GM23338 (cell line): ENCODE data around the gene P2RX7.

ENCODE experiments used
- CREB1 ChIP-seq: fragments of 250-450 bp; sonication (Bioruptor Pico); IDR thresholded peaks from 2 replicates; pipeline ENCODE4 v1.5.0; 2020; ENCODE audit warnings: low read depth, mild to moderate bottlenecking, moderate library complexity
- CTCF ChIP-seq, 2 experiments: fragments of 200-600 bp in 1 of 2; sonication (generic) in 1 of 2; conservative IDR thresholded peaks; 2 replicates each; pipeline versions ENCODE4 v1.5.1 to v1.6.1; 2016 to 2017; ENCODE audit warnings: antibody characterized with exemption in 2 of 2, low read depth in 2 of 2, mild to moderate bottlenecking in 2 of 2, moderate library complexity in 1 of 2
- EZH2 ChIP-seq: fragments of 200-600 bp; sonication (generic); IDR thresholded peaks from one replicate; pipeline ENCODE4 v1.8.0; 2017; ENCODE audit warnings: antibody characterized with exemption, mild to moderate bottlenecking, low read depth; ENCODE audit not compliant: unreplicated experiment
- EZH2phosphoT487 ChIP-seq: fragments of 200-600 bp; sonication (generic); IDR thresholded peaks from one replicate; pipeline ENCODE4 v1.8.1; 2018; ENCODE audit warnings: antibody characterized with exemption; ENCODE audit not compliant: unreplicated experiment
- JUNB ChIP-seq: IDR thresholded peaks from one replicate; pipeline ENCODE4 v1.6.1; 2016; ENCODE audit warnings: antibody characterized with exemption; ENCODE audit not compliant: unreplicated experiment
- NANOG ChIP-seq: IDR thresholded peaks from 2 replicates; pipeline ENCODE4 v1.6.1; 2016; ENCODE audit warnings: antibody characterized with exemption, borderline replicate concordance
- POLR2AphosphoS5 ChIP-seq: IDR thresholded peaks from 2 replicates; pipeline ENCODE4 v1.6.1; 2016; ENCODE audit warnings: antibody characterized with exemption, low read depth
- STAT1 ChIP-seq: IDR thresholded peaks from one replicate; pipeline ENCODE4 v1.6.1; 2016; ENCODE audit warnings: antibody characterized with exemption; ENCODE audit not compliant: unreplicated experiment
- ZNF331 ChIP-seq: fragments of 250-450 bp; sonication (Bioruptor Pico); IDR thresholded peaks from 2 replicates; pipeline ENCODE4 v1.5.0; 2020; ENCODE audit warnings: low read depth, mild to moderate bottlenecking, moderate library complexity
- TF ChIP-seq, protein P1 (sequence below): IDR thresholded peaks from one replicate; pipeline ENCODE4 v1.6.1; 2018; ENCODE audit warnings: antibody characterized with exemption; ENCODE audit not compliant: unreplicated experiment
- TF ChIP-seq, protein P2 (sequence below): IDR thresholded peaks from 2 replicates; pipeline ENCODE4 v1.6.1; 2016; ENCODE audit warnings: antibody characterized with exemption

DNA sequence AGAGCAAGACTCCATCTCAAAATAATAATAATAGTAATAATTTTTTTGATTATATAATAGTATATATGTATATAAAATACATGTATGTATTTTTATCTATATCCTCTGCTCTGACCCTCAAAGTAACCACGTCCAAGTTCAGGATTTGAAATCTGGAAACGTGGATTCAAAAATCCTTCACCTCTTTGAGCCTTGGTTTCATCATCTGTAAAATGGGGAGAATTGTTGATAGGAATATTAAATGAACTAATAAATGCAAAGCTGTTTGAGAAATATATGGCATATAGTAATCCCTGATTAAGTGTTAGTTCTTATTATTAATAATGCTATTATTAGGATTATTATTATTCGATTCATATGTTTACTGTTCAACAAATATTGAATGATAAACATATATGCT is 2.6 kb downstream of the P2RX7 start:
- no peak for TF ChIP-seq POLR2AphosphoS5
- TF ChIP-seq CTCF (conservative IDR thresholded peaks at IDR 0.05; ENCODE audit: low read depth in 2 of 2), result no peak
- TF ChIP-seq EZH2, result no peak
- TF ChIP-seq CREB1 (CRISPR knock-in tag), result no peak
- no peak for TF ChIP-seq STAT1
- TF ChIP-seq, protein P1, sequence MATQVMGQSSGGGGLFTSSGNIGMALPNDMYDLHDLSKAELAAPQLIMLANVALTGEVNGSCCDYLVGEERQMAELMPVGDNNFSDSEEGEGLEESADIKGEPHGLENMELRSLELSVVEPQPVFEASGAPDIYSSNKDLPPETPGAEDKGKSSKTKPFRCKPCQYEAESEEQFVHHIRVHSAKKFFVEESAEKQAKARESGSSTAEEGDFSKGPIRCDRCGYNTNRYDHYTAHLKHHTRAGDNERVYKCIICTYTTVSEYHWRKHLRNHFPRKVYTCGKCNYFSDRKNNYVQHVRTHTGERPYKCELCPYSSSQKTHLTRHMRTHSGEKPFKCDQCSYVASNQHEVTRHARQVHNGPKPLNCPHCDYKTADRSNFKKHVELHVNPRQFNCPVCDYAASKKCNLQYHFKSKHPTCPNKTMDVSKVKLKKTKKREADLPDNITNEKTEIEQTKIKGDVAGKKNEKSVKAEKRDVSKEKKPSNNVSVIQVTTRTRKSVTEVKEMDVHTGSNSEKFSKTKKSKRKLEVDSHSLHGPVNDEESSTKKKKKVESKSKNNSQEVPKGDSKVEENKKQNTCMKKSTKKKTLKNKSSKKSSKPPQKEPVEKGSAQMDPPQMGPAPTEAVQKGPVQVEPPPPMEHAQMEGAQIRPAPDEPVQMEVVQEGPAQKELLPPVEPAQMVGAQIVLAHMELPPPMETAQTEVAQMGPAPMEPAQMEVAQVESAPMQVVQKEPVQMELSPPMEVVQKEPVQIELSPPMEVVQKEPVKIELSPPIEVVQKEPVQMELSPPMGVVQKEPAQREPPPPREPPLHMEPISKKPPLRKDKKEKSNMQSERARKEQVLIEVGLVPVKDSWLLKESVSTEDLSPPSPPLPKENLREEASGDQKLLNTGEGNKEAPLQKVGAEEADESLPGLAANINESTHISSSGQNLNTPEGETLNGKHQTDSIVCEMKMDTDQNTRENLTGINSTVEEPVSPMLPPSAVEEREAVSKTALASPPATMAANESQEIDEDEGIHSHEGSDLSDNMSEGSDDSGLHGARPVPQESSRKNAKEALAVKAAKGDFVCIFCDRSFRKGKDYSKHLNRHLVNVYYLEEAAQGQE, result no peak
- TF ChIP-seq EZH2phosphoT487, result no peak
- no peak for TF ChIP-seq JUNB
- no peak for TF ChIP-seq NANOG
- TF ChIP-seq, protein P2, sequence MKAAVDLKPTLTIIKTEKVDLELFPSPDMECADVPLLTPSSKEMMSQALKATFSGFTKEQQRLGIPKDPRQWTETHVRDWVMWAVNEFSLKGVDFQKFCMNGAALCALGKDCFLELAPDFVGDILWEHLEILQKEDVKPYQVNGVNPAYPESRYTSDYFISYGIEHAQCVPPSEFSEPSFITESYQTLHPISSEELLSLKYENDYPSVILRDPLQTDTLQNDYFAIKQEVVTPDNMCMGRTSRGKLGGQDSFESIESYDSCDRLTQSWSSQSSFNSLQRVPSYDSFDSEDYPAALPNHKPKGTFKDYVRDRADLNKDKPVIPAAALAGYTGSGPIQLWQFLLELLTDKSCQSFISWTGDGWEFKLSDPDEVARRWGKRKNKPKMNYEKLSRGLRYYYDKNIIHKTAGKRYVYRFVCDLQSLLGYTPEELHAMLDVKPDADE, result no peak
- no peak for TF ChIP-seq ZNF331 (CRISPR knock-in tag)
